GM19238 (cell line): ENCODE results near the gene TTC7B.

Experiments used
- DNase-seq: peaks from one replicate; pipeline ENCODE4 v3.0.0; 2011; ENCODE audit warnings: low spot score; ENCODE audit not compliant: insufficient read length

The TTC7B gene

DNA sequence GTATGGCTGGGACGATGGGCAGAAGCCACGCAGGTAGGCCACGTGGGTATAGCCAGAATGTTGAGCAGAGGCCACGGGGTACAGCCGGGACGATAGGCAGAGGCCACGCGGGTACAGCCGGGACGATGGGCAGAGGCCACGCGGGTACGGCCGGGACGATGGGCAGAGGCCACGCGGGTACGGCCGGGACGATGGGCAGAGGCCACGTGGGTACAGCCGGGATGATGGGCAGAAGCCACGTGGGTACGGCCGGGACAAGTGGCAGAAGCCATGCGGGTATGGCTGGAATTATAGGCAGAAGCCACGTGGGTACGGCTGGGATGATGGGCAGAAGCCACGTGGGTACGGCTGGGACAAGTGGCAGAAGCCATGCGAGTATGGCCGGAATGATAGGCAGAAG, 195.0 kb downstream of the TTC7B start:
- no peak for DNase-seq

GRCh38 chr14:90620568-90621077, 195.6 kb downstream of the TTC7B start:
- no peak for DNase-seq

GRCh38 chr14:90619911-90620310, 196.3 kb downstream of the TTC7B start:
- no peak for DNase-seq

DNA sequence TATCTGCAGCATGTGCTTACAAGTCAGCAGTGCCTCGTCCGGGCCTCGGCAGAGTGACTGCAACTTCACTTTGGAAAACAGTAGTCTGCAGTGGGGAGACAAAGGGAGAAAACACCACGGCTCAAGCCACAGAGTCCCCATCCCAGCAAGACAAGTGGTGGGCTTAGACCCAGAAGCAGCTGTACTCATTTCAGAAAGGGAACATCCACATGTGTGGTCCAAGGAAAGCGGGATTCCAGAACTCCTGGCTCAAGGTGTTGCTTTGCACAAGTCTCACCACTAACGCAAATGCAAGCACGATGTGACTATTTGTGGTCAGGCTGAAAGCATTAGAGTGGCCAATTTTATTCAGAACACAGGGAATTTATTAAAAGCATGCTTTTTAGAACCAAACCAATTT, 198.3 kb downstream of the TTC7B start:
- DNase-seq = no peak

GRCh38 chr14:90616881-90617280, 199.3 kb downstream of the TTC7B start:
- no peak for DNase-seq

DNA sequence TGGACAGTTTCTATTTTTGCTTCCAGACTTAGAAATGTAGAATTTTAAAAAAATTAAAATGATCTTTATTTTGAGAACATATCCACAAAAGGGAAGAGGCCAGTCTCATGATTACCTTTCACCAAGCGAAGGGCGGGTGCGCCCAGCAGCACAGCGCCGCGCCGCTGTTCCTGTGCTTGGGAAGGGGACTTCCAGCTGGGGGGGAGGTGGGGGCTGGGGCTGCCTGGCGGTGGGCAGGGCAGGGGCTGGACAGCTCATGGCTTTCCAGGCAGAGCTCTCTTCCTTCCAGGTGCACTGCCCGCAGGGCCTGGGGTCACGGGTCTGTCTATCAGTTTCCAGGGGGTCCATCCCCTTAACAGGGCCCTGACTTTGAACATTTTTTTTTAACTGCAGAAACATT, 199.9 kb downstream of the TTC7B start:
- DNase-seq = no peak

DNA sequence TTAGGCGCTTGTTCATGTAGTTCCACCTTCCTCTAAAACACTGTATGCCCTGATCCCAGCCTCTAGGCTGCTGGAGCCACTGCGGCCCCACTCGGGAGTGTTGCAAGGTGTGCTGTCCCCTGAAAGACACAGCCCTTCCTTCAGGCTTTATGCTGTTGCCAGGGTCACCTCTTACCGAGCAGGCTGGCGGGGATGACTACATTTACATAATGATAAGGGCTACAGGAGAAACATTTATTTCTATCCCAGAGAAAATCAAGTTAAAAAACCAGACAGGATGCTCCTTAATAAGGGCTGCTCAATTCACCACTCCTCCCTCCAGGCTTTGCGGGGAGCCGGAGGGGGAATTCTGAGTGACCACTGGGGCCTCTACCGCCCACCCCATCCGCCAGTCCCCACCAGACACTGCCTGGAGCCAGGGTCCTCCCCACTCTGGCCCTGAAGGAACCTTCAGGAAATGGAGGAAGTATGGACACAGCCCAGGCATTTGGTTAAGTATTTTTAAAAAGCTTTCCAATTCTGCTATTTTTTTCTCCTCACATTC, 200.6 kb downstream of the TTC7B start:
- no peak for DNase-seq

- no peak for DNase-seq
These were observed 201.3 kb downstream of the TTC7B start for GRCh38 chr14:90614696-90615516.

GRCh38 chr14:90613997-90614396, 202.2 kb downstream of the TTC7B start:
- no peak for DNase-seq

- no peak for DNase-seq
These were observed 202.8 kb downstream of the TTC7B start for GRCh38 chr14:90613453-90613852.

- no peak for DNase-seq
These were observed 203.4 kb downstream of the TTC7B start for GRCh38 chr14:90612801-90613200.

DNA sequence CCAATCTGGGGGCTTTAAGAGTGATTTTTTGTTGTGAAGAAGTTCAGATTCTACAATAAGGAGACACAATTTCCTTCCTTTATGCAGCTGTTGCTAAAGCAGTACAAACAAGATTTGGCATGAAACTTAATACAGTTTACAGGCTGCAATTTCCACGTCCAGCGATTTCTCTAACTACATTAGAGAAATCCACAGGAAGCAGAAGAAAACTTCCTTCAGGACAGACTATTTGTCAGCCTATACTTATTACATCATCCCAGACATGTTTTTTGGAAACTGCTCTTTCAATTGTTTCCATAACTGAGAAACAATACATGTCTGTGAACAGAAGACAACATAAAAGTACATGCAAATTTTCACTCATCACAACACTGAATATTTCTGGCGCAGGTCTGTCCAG, 204.3 kb downstream of the TTC7B start:
- no peak for DNase-seq

DNA sequence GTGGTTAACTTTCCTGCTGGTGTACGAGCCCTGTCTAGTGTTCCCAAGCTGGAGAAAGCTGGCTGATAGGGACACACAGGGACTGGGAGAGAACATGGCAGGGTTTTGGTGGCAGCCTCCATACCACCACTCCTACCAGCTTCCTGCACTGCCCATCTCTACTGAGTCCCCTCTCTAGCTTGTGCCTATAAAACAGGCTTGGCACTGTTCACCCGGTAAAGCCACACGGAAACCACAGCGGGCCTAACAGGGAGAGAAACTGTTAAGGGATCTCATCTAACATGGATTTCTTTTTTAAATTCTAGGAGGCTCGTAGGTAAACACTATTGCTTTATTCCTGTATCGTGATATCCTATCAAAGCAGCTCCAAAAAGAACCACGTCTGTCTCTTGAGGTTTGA, 204.7 kb downstream of the TTC7B start:
- no peak for DNase-seq

- DNase-seq = no peak
These were observed 205.7 kb downstream of the TTC7B start for GRCh38 chr14:90610346-90611040.

DNA sequence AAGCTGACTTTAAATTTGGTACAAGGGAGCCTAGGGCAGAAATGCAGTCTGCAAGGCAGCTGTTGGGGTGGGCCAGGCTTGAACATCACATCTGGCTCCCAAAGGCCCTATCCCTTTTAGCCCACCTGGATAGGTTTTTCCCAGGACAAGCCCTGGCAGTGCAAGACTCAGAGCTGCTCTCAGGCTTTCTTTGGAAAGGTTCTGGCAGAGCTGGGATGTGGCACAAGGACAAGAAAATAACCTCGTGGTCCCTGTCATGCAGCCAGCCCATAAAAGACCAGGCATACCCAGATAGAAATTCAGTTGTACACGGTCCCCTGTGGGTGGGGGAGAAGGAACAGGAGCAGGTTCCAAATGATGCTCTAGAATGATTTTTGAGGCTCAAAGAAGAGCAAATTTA, 206.9 kb downstream of the TTC7B start:
- no peak for DNase-seq

DNA sequence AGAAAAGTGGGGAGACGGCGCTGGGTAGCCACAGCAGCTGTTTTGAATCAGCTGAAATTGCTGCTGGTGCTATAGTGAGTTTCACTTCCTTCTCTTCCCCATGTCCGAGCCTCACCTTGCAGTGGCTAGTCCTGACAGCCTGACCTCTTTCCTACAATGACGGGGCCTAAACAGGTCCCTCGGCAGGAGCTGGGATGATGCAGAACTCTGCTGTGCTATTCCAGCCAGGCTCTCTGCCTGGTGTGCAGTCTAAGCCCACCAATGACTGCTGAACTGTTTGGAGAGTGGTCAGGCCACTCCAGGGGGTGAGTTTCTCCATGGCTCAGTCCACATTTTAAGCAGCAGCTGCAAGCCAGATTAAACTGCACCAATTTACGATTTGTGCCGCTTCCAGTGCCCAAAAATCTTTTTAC, 207.3 kb downstream of the TTC7B start:
- no peak for DNase-seq

DNA sequence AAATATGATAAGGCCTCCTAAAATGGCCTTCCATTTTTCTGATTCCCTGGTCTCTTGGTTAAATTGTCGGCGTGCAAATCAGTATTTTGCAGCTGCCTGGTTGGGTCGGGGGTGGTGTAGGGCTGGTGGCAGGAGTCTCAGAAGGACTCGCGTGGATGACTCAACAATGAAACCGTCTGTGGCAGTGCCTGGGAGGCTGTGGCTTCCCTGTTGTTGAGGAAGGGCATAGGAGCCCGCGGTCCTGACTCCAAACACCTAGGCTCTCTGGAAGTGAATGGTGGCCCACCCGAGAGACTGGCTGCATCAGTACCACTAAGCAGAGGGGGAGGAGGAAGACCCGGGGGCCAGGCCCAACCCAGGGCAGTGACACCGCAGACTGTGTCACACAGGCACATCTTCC, 207.9 kb downstream of the TTC7B start:
- no peak for DNase-seq

DNA sequence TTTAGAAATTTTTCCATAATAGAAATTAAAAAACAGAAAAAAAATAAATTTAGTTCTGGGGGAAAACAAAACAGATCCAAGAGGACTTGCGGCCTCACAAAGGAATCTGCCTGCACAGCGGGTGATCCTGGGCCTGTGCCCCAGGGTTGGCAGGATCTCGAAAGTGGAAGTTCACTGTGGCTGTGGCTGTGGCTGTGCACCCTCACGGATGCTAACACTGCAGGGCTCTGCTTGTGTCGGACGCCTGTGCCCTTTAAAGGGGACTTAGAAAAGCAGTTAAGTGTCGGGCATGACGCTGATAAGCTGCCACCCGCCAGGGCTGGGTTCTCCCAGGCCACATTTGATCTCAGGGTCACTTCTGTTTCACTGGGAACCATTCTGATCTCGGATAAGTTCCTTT, 209.1 kb downstream of the TTC7B start:
- no peak for DNase-seq

GRCh38 chr14:90606434-90606833, 209.8 kb downstream of the TTC7B start:
- no peak for DNase-seq

DNA sequence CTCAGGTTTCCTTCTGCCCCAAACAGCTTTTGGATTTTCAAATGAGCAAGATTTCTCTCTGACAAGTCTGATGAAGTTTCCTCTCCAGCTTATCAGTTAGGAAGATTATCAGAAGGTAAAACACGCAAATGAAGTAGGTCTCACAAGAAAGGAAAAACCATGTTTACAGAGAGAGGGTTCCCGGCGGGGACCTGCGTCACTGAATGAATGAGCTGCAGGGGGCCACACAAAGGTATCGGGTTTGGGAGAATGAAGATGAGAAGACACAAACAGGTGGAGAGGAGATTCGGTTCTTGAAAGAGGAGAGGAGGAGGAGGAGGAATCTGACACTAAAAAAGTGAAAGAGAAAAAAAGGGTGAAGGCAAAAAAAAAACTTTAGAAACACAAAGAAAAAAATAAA, 210.8 kb downstream of the TTC7B start:
- DNase-seq = no peak

DNA sequence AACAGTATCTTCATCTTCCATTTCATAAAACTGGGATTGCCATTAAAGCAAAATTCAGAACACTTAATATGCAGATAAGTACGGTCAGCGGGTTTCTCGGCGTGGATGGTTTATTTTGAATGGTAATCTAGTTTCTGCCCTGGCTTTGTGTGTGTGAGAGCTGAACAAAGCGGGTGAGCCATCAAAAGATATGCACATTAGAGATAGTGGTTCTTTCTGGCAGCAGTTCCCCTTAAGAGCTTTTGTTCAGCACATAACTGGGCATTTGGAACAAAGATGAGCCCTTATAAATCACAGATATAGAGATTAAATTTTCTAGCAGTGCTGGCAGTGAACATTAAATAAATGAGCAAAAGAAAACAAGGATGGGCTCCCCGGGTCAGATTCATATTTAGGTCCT, 211.9 kb downstream of the TTC7B start:
- no peak for DNase-seq

DNA sequence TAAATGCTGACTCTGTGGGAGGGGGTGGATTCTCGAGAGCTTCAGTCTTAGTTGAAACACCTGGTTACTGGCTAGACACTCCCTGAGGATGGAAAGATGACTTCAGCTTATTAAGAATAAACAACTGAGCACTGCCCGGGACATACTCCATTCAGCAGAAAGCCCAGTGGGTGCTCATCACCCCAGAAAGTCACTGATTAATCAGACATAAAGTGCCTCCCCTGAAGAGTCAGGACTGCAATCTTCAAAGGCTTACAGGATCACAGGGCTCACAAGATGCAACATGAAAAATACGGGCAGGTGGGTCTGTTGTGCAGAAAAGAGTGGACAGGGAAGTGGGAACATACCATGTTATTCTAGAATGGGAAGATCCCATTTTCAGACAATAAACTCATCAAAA, 212.4 kb downstream of the TTC7B start:
- no peak for DNase-seq

GRCh38 chr14:90603336-90603735, 212.9 kb downstream of the TTC7B start:
- DNase-seq = no peak
